SU-DHL-6 (cell line): ENCODE data around the gene NSF.

Source experiments
- EZH2phosphoT487 ChIP-seq: fragments of 200-600 bp; sonication (generic), shearing (Covaris generic); conservative IDR thresholded peaks from 2 replicates; pipeline ENCODE4 v1.6.1; 2018; ENCODE audit warnings: mild to moderate bottlenecking, antibody characterized with exemption, low read length, moderate library complexity, mixed read lengths
- TF ChIP-seq, protein P1 (sequence below): fragments of 200-600 bp; sonication (generic); IDR thresholded peaks from one replicate; pipeline ENCODE4 v1.5.1; 2017; ENCODE audit warnings: antibody characterized with exemption, mild to moderate bottlenecking, low read length, moderate library complexity; ENCODE audit not compliant: insufficient read depth, poor library complexity, severe bottlenecking

DNA sequence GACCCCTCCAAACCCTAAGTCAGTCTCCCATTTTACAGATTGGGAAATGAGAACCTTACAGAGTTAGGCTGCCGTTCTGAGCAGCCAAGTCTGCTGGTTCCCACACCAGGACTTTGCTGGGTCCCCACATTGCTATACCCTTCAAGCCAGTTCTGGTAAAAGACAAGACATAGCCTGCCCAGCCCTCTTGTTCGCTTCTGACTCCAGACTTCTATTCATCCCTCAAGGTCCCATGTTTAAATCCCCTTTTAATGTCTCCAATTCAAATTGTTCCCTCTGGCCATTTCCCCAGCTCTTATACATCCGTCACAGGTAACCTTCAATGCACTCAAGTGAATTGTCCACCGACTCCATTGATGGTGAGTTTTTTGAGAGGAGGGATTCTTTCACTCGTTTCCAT lies 197.8 kb downstream of the NSF start:
- TF ChIP-seq, protein P1, sequence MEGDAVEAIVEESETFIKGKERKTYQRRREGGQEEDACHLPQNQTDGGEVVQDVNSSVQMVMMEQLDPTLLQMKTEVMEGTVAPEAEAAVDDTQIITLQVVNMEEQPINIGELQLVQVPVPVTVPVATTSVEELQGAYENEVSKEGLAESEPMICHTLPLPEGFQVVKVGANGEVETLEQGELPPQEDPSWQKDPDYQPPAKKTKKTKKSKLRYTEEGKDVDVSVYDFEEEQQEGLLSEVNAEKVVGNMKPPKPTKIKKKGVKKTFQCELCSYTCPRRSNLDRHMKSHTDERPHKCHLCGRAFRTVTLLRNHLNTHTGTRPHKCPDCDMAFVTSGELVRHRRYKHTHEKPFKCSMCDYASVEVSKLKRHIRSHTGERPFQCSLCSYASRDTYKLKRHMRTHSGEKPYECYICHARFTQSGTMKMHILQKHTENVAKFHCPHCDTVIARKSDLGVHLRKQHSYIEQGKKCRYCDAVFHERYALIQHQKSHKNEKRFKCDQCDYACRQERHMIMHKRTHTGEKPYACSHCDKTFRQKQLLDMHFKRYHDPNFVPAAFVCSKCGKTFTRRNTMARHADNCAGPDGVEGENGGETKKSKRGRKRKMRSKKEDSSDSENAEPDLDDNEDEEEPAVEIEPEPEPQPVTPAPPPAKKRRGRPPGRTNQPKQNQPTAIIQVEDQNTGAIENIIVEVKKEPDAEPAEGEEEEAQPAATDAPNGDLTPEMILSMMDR, result no peak
- no peak for TF ChIP-seq EZH2phosphoT487
